GM23248 (cell line): ENCODE results near the gene ARL17B.
"Not testable (repeated sequence)": the region's sequence is repeated elsewhere in the genome, so short reads cannot be mapped to it uniquely, and the experiment has no call there.

Source experiments
- EZH2 ChIP-seq: fragments of 200-600 bp; sonication (generic); IDR thresholded peaks from 2 replicates; pipeline ENCODE4 v1.6.1; 2018; ENCODE audit warnings: antibody characterized with exemption, mild to moderate bottlenecking; ENCODE audit not compliant: insufficient read depth, poor library complexity, severe bottlenecking
- EZH2phosphoT487 ChIP-seq: fragments of 200-600 bp; sonication (generic); IDR thresholded peaks from 2 replicates; pipeline ENCODE4 v1.6.1; 2018; ENCODE audit warnings: antibody characterized with exemption, moderate library complexity, mild to moderate bottlenecking, low read depth; ENCODE audit not compliant: insufficient read depth

GRCh38 chr17:46243505-46243904 is 118.1 kb downstream of the ARL17B start:
- not testable (repeated sequence) for TF ChIP-seq EZH2, EZH2phosphoT487
